HepG2 (cell line): ENCODE data around the gene NBR1. TPM values are rescaled to one million over a fixed set of nuclear protein-coding genes. Genes with fewer than 3 reads are reported as not detected.

Experiments used
- AKAP8 ChIP-seq: sonication (generic); formaldehyde crosslinking; IDR thresholded peaks from 2 replicates; pipeline ENCODE4 v1.5.1; 2020; ENCODE audit warnings: mild to moderate bottlenecking, missing genetic modification reagents
- ATF7 ChIP-seq, 2 experiments: fragments of 450-650 bp in 1 of 2; sonication (generic) in 1 of 2; formaldehyde crosslinking in 1 of 2; IDR thresholded peaks; 2 replicates each; pipeline versions ENCODE4 v1.4.0 to v1.6.1; 2016 to 2020; ENCODE audit warnings: antibody characterized with exemption in 1 of 2, mild to moderate bottlenecking in 1 of 2, missing genetic modification reagents in 1 of 2
- CBX2 ChIP-seq, 2 experiments: fragments of 200-600 bp in 1 of 2; sonication (generic); formaldehyde crosslinking in 1 of 2; IDR thresholded peaks; 2 replicates each; pipeline versions ENCODE4 v1.7.0 to v1.8.1; 2018 to 2022; ENCODE audit warnings: low read depth in 2 of 2, low read length in 1 of 2, mild to moderate bottlenecking in 1 of 2, missing genetic modification reagents in 1 of 2
- CSRNP1 ChIP-seq: sonication (generic); formaldehyde crosslinking; IDR thresholded peaks from 2 replicates; pipeline ENCODE4 v1.8.1; 2023; ENCODE audit warnings: mild to moderate bottlenecking, missing genetic modification reagents
- GATAD1 ChIP-seq: IDR thresholded peaks from 2 replicates; pipeline ENCODE4 v1.6.1; 2016; ENCODE audit warnings: missing genetic modification reagents, missing compliant biosample characterization
- HMGA1 ChIP-seq: sonication (generic); formaldehyde crosslinking; conservative IDR thresholded peaks from 2 replicates; pipeline ENCODE4 v1.4.0; 2020; ENCODE audit warnings: missing genetic modification reagents
- HNRNPL ChIP-seq: fragments of 200-400 bp; formaldehyde crosslinking; IDR thresholded peaks from 2 replicates; pipeline ENCODE4 v1.6.1; 2017; ENCODE audit warnings: mild to moderate bottlenecking, low read depth, low read length
- IKZF1 ChIP-seq: fragments of 450-650 bp; IDR thresholded peaks from 2 replicates; pipeline ENCODE4 v1.7.1; 2016
- KMT2B ChIP-seq: IDR thresholded peaks from 2 replicates; pipeline ENCODE4 v1.6.1; 2016; ENCODE audit warnings: missing genetic modification reagents, missing compliant biosample characterization
- MXD4 ChIP-seq: IDR thresholded peaks from 2 replicates; pipeline ENCODE4 v1.6.1; 2016; ENCODE audit warnings: mild to moderate bottlenecking, missing biosample characterization, missing genetic modification reagents
- NCOA2 ChIP-seq: sonication (generic); formaldehyde crosslinking; IDR thresholded peaks from 2 replicates; pipeline ENCODE4 v1.8.0; 2022; ENCODE audit warnings: inconsistent platforms
- NCOR1 ChIP-seq: fragments of 200-600 bp; sonication (generic); IDR thresholded peaks from 2 replicates; pipeline ENCODE4 v1.7.0; 2017; ENCODE audit warnings: antibody characterized with exemption, low read length, borderline replicate concordance
- POLR2AphosphoS5 ChIP-seq: IDR thresholded peaks from 2 replicates; pipeline ENCODE4 v1.6.1; 2012; ENCODE audit warnings: low read depth, low read length
- RARG ChIP-seq: sonication (generic); formaldehyde crosslinking; IDR thresholded peaks from 2 replicates; pipeline ENCODE4 v1.4.0; 2020; ENCODE audit warnings: low read depth, mild to moderate bottlenecking, missing genetic modification reagents
- RFX1 ChIP-seq: fragments of 450-650 bp; IDR thresholded peaks from 2 replicates; pipeline ENCODE4 v1.6.1; 2017
- RXRA ChIP-seq: sonication (generic); formaldehyde crosslinking; IDR thresholded peaks from 2 replicates; pipeline ENCODE4 v1.5.1; 2020; ENCODE audit warnings: missing genetic modification reagents
- RXRB ChIP-seq: IDR thresholded peaks from 2 replicates; pipeline ENCODE4 v1.6.1; 2016; ENCODE audit warnings: borderline replicate concordance, missing genetic modification reagents, missing compliant biosample characterization
- ZBTB4 ChIP-seq: sonication (generic); formaldehyde crosslinking; IDR thresholded peaks from 2 replicates; pipeline ENCODE4 v1.4.0; 2020; ENCODE audit warnings: missing genetic modification reagents, mild to moderate bottlenecking, borderline replicate concordance
- ZC3H13 ChIP-seq: sonication (generic); formaldehyde crosslinking; IDR thresholded peaks from 2 replicates; pipeline ENCODE4 v1.8.1; 2023; ENCODE audit warnings: mild to moderate bottlenecking, missing genetic modification reagents, moderate library complexity
- ZEB1 ChIP-seq: IDR thresholded peaks from 2 replicates; pipeline ENCODE4 v1.6.1; 2012; ENCODE audit warnings: mild to moderate bottlenecking, low read depth, inconsistent platforms; ENCODE audit not compliant: insufficient replicate concordance
- ZNF143 ChIP-seq: sonication (generic); formaldehyde crosslinking; IDR thresholded peaks from 2 replicates; pipeline ENCODE4 v1.4.0; 2020; ENCODE audit warnings: missing genetic modification reagents
- ZNF354B ChIP-seq: sonication (generic); formaldehyde crosslinking; IDR thresholded peaks from 2 replicates; pipeline ENCODE4 v1.8.0; 2022; ENCODE audit warnings: mild to moderate bottlenecking, missing genetic modification reagents
- ZNF367 ChIP-seq: sonication (generic); formaldehyde crosslinking; IDR thresholded peaks from 2 replicates; pipeline ENCODE4 v1.4.0; 2020; ENCODE audit warnings: missing genetic modification reagents, borderline replicate concordance
- ZNF607 ChIP-seq: sonication (generic); formaldehyde crosslinking; IDR thresholded peaks from 2 replicates; pipeline ENCODE4 v1.5.1; 2020; ENCODE audit warnings: missing genetic modification reagents, mild to moderate bottlenecking, borderline replicate concordance
- ZNF629 ChIP-seq: sonication (generic); formaldehyde crosslinking; conservative IDR thresholded peaks from 2 replicates; pipeline ENCODE4 v1.5.0; 2020; ENCODE audit warnings: missing genetic modification reagents
- ZNF678 ChIP-seq: sonication (generic); formaldehyde crosslinking; IDR thresholded peaks from 2 replicates; pipeline ENCODE4 v1.4.0; 2020; ENCODE audit warnings: mild to moderate bottlenecking, missing genetic modification reagents
- polyA plus RNA-seq, 8 experiments: library from polyadenylated mRNA; depleted of rRNA in 3 of 8; stranded (reverse) in 7 of 8; unstranded in 1 of 8; fragments of >200 nt; fragmentation: Illumina TruSeq in 4 of 8; extraction: Trizol in 4 of 8; gene quantifications; 2 replicates each; pipeline versions ENCODE4 v1.2.1 to v1.2.3, GENCODE V29; 2011 to 2016; ENCODE audit warnings: low read depth in 4 of 8, missing spikeins in 1 of 8, mixed read lengths in 1 of 8; ENCODE audit not compliant: insufficient read depth in 1 of 8
- total RNA-seq, 5 experiments: library from RNA; depleted of rRNA; stranded (reverse); fragments of >200 nt; fragmentation: Illumina TruSeq; extraction: Trizol; gene quantifications; 2 replicates each; pipeline ENCODE4 v1.2.3, GENCODE V29; 2016; ENCODE audit warnings: low read depth in 1 of 5

The NBR1 gene
- total and polyA plus RNA-seq, 2 of the 13 experiments (the other 11 are each of a cell fraction or from before 2014, with no cell fraction given): 51.7 to 121 TPM

- TF ChIP-seq ZC3H13 (CRISPR knock-in tag): peak; percentile 92
- TF ChIP-seq ZNF143 (CRISPR knock-in tag): peak; percentile 45
- no peak for TF ChIP-seq RFX1
- TF ChIP-seq AKAP8 (CRISPR knock-in tag): peak; percentile 66; the same call in 1 of the 2 replicates
- TF ChIP-seq ZNF629 (CRISPR knock-in tag): no peak; the same call in none of the 2 replicates
- no peak; the same call in none of the 2 replicates for TF ChIP-seq KMT2B (CRISPR knock-in tag)
- peak; percentile 65 for TF ChIP-seq RXRA
- no peak for TF ChIP-seq ZNF367
- TF ChIP-seq HMGA1 (CRISPR knock-in tag): no peak
- TF ChIP-seq NCOR1: peak; percentile 87; the same call in 1 of the 2 replicates
- TF ChIP-seq RXRB (CRISPR knock-in tag): peak; percentile 76
- TF ChIP-seq IKZF1: no peak
- peak; percentile 88 for TF ChIP-seq MXD4 (CRISPR knock-in tag)
- peak; percentile 60 for TF ChIP-seq ZEB1
- TF ChIP-seq NCOA2: peak; percentile 78
- TF ChIP-seq GATAD1 (CRISPR knock-in tag): peak; percentile 49; the same call in 1 of the 2 replicates
- TF ChIP-seq ATF7 (IDR thresholded peaks at IDR 0.05): no peak
- peak; percentile 21; the same call in 1 of the 2 replicates for TF ChIP-seq ATF7 (CRISPR knock-in tag; IDR thresholded peaks at IDR 0.05)
- TF ChIP-seq ZNF678 (CRISPR knock-in tag): peak; percentile 75
- 0 out of 2 replicates have a peak, but pooled peaks have one; percentile 30 for TF ChIP-seq ZNF354B (CRISPR knock-in tag)
- peak; percentile 78; the same call in 1 of the 2 replicates for TF ChIP-seq RARG
- TF ChIP-seq ZNF607: peak; percentile 94; the same call in 1 of the 2 replicates
- TF ChIP-seq HNRNPL: no peak
- TF ChIP-seq CSRNP1 (CRISPR knock-in tag): peak; percentile 85; the same call in 1 of the 2 replicates
- TF ChIP-seq ZBTB4 (CRISPR knock-in tag): peak; percentile 15; the same call in 1 of the 2 replicates
- TF ChIP-seq POLR2AphosphoS5: peak; percentile 72
- no peak for TF ChIP-seq CBX2 (IDR thresholded peaks at IDR 0.05; ENCODE audit: low read depth, low read length)
- no peak for TF ChIP-seq CBX2 (CRISPR knock-in tag; IDR thresholded peaks at IDR 0.05; ENCODE audit: low read depth)
Measured at GRCh38 chr17:43216762-43217613, 46.0 kb downstream of the NBR1 start (continued).
